RKO (cell line): ENCODE measurements around the gene FBXW5.

Experiments
- DNase-seq: peaks from one replicate; pipeline ENCODE4 v3.0.0-alpha.2; 2016; ENCODE audit warnings: low spot score

Gene FBXW5

DNA sequence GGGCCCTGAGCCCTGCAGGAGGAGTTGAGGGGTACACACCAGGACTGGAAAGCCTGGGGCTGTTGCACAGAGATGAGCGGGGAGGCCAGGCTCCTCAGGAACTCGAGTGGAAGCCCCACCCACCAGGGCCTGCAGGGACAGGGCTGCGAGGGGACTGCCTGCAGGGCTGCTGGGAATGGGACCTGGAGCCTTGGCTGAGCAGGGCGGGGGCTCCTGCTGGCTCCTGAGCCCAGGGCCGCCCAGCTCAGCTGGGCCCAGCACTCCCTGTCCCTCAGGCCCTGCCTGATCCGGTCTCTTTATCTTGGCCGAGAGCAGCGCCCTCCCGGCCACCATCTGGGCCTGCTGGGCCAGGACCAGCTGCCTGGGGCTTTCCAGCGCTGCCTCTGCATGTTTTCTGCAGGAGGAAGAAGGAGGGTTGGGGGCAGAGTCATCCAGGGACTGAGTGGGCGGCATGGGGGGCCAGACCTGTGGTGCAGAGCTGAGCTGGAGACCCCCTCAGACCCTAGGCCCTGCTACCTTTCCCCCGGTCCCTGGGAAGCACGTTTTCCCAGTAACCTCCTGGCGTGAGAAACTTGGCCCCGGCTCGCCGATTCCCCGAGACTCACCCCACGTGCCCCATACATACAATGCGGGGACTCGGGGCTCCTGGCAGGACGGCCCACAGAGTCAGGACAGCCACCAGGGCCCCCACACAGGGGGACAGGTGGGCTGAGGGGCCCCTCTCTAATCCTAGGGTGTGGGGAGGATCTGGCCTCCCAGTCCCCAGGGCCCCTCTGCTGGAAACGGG, 16.9 kb upstream of the FBXW5 start:
- no peak for DNase-seq

DNA sequence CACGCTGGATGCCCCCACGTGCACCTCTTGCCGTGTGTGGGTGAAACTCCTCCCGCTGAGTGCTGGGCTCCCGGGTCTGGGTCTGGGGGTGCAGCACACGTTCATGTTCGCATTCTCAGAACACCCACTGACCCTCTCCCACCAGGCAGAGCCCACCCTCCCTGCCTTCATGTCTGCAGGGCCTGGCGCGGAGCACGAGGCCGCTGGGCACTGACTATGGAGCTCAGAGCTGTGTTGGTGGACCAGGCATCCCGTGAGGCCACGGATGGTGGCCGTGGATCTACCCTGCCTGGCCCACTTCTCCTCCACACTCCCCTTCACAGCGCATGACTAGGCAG, 16.4 kb upstream of the FBXW5 start:
- DNase-seq = no peak

DNA sequence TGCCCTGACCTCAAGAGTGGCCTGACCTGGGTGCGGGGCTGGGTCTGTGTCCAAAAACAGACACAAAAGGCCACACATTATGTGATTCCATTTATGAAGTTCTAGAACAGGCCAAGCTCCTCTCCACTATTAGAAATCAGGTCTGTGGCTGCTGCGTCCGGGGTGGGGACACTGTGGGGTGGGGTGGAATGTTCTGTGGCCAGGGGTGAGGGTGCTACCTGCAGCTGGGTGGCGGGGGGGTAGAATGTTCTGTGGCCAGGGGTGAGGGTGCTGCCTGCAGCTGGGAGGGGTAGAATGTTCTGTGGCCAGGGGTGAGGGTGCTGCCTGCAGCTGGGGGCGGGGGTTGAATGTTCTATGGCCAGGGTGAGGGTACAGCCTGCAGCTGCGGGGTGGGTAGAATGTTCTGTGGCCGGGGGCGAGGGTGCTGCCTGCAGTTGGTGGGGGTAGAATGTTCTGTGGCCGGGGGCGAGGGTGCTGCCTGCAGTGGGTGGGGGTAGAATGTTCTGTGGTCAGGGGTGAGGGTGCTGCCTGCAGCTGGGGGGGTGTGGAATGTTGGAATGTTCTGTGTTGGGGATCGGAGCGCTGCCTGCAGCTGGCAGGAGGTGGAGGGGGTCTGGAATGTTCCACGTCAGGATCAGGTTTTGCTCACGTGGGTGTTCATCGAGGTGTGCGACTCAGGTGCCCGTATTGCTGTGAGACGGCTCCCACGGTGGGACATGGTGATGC, 15.8 kb upstream of the FBXW5 start:
- DNase-seq = no peak

DNA sequence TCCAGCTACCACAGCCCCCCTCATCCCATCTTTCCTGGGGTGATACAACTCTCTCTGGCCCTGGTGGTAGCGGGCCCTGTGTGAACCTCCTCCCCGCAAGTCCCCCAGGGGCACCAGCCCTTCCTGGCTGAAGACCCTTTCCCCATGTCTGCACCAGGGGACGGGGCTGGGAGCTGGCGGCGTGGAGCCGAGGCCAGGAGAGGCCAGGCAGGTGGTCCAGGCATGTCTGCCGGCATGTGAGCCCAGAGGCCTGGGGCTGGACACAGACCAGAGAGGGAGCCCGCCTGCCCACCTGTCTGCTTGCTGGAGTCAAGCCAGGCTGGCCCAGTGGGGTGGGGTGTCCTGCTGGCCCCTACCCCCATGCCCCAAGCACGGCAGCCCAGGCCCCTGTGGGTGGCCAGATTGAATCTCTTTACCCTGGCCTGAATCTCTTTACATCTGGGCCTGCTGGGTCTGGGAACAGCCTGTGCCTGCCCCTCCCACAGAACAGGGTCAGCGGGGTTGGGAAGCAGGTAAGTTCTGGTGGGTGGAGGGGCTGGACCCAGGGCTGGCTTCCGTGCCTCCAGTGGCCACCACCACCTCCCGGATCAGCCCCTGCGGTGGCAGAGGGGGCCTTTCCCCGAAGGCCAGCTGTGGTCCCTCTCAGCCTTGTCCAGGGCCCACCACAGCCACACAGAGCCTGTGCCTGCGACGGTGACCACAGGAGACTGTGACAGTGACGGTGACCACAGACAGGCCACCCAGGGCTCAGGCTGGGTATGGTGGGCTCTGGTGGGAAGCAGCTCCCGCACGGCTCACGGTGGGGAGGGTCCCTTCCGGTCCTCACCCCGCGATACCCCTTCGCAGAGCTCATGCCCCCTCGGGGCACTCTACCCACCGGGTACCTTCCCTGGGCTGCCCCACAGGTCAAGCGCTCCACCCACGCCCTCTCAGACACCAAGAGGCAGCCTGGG, 14.6 kb upstream of the FBXW5 start:
- DNase-seq = no peak

DNA sequence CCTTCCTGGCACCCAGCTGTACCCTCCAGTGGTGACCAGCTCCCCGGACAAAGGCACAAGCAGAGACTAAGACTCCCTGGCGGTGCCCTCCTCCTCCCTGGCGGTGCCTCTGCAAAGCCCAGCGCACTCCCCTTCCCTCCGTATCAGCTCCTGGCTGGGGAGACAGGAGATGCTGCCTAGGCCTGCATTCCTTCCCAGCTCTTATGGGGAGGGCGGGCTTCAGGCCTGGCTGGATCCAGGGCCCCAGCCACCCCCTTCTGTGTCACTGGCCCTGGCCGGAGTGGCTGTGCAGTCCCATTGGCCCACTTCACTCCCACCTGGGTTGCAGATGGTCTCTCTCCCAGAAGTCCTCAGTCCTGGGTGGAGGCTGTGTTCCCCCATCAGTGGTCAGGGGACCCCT, 13.9 kb upstream of the FBXW5 start:
- no peak for DNase-seq

DNA sequence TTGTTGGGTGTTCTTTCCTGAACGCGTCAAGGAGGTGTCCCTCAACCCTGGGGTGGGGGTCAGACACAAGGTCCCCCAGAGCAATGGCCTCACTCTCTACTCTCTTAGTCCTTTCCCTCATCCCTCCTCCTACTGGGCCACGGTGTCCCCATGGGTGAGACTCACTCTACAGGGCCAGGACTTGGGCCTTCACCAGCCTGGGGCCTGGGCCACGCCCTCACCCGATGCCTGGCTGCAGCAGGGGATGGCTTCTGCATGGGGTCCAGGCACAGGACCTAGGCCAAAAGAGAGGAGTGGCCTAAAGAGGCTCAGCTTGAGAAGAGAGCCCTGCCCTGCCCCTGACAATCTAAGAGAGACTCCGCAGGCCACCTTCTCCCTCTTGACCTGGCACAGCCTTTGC, 13.4 kb upstream of the FBXW5 start:
- DNase-seq = no peak

DNA sequence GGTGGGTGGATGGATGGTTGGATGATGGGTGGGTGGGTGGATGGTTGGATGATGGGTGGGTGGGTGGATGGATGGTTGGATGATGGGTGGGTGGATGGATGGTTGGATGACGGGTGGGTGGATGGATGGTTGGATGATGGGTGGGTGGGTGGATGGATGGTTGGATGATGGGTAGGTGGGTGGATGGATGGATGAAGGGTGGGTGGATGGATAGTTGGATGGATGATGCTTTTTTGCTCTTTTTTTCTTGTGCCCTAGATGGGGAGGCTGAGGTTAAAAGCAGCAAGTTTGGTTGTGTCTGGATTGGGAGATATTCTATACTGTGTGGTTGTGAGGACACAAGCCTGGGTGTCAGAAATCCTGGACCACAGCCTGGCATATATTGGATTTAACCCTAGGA, 12.9 kb upstream of the FBXW5 start:
- DNase-seq = no peak

DNA sequence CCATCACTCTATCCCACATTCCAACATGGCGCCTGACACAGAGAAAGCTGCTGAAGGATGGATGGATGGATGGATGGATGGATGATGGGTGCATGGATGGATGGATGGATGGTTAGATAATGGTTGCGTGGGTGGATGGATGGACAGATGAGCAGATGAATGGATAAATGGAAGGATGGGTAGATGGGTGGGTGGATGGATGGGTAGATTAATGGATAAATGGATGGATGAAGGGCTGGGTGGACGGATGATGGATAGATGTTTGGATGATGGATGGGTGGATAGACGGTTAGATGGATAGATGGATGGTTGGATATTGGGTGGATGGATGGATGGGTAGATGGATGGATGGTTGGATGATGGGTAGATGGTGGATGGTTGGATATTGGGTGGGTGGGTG, 12.1 kb upstream of the FBXW5 start:
- no peak for DNase-seq

DNA sequence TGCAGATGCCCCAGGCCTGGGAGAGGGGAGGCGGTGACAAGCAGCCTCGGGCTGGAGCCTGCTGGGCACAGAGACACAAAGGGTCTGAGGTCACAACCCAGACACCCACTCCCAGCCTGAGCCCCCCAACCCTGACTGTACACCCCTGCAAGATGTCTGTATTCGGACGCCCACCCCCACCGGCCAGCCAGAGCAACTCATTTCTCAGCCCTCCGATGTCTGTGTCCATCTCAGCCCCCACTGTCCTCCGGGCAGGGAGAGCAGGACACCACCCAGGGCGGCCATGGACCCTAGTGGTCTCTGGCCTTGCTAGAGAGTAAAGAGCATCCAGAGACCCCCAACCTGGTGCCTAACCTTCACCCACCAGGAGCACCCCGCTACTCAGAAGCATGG, 11.4 kb upstream of the FBXW5 start:
- DNase-seq = no peak

DNA sequence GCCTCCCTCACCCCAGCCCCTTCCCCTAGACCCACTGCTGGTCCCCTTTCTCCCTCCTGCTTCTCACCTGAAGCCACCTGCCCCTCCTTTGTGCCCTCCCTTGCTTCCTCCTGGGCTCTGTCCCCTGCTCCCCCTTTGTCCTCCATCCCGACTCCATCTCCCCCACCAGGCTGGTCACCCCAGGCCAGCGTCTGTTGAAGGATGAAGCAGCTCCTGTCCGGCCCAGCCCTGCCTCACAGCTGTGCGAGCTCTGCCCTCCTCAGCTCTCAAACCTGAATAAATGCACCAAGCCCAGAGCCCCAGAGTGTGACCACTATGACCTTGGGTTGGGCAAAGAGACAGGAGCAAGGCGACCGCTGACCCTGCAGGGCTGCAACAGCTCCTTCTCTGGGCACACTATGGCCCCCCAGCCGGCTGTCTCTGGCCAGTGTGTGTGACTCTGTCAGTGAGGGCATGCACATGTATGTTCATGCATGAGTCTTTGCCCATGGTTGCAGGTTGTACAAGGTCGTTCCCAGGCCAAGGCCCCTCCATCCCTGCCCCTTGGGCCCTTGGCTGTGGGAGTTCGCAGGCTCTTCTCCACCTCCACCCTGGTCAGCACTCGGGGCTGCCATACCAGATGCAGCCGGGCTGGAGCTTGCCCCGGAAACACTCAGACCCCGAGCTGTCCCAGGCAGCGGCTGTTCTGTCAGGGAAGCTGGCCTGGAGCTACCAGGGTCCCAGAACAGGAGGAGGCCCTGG, 10.8 kb upstream of the FBXW5 start:
- DNase-seq = no peak

DNA sequence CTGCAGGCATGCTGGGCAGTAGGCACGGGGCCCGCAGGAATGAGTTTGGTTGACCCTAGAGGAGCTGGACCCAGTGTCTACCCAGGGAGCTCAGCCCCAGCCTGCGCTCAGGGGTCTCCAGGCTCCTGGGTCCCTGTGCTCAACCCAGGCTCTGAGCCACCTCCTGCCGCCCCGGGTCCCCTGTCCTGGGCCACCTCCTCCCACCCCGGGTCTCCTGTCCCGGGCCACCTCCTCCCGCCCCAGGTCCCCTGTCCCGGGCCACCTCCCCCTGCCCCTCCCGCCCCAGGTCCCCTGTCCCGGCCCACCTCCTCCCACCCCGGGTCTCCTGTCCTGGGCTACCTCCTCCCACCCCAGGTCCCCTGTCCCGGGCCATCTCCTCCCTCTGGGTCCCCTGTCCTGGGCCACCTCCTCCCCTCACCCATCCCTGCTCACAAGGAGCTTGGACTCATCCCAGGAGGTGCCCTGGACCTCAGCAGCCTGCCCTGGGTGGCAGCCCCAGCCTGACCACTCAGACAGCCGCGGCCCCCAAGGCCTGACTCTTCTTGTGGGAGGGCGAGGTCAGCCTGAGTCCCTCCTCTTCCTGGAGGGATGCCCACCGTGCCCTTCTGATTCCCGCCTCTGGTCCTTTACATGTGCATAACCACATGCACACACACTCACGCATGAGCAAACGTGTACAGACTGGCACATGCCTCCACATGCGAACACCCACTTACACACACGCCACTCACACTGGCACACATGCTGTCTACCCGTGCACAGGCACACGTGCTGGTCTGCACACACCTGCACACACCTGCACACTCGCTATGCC, 9.9 kb upstream of the FBXW5 start:
- DNase-seq = no peak

DNA sequence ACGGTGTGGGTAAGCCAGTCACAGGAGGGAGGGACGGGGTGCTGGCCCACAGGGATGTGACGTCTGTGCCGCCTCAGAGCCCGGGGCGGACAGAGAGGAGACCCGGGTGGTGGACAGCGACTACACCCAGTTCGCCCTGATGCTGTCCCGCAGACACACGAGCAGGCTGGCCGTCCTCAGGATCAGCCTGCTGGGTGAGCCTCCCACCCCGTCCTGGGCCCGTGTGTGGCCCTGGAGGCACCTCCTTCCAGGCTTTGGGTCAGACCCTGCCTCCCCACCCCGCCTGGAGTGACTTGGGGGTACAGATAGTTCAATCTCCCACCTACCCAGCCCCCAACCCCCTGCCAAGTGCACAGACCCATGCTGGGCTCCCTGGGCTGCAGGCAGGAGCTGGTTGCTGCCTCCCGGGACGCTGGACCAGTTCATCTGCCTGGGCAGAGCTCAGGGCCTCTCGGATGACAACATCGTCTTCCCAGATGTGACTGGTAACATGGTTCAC, 9.3 kb upstream of the FBXW5 start:
- DNase-seq = no peak

DNA sequence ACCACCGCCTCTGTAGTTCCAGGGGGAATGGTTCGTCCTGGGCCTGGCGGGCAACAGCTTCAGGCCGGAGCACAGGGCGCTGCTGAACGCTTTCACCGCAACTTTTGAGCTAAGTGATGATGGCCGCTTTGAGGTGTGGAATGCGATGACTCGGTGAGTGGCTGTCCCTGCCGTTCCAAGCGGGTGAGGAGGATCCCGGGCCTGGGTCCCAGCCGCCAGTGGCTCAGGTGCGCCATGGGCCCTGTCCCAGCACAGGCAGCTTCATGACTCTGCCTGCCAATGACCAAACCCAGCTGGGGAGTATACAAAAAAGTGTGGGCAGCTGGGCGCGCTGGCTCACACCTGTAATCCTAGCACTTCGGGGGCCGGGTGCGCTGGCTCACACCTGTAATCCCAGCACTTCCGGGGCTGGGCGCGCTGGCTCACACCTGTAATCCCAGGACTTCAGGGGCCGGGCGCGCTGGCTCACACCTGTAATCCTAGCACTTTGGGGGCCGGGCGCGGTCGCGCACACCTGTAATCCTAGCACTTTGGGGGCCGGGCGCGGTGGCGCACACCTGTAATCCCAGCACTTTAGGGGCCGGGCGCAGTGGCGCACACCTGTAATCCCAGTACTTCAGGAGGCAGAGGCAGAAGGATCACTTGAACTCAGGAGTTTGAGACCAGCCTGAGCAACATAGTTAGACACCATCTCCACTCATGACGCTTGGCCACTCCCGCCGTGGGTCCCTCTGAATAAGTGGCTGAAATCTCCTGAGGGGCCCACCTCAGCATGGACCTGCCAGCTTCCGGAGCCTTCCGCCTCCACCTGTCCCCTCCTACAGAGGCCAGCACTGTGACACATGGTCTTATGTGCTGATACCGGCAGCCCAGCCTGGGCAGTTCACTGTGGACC, 8.6 kb upstream of the FBXW5 start:
- no peak for DNase-seq

DNA sequence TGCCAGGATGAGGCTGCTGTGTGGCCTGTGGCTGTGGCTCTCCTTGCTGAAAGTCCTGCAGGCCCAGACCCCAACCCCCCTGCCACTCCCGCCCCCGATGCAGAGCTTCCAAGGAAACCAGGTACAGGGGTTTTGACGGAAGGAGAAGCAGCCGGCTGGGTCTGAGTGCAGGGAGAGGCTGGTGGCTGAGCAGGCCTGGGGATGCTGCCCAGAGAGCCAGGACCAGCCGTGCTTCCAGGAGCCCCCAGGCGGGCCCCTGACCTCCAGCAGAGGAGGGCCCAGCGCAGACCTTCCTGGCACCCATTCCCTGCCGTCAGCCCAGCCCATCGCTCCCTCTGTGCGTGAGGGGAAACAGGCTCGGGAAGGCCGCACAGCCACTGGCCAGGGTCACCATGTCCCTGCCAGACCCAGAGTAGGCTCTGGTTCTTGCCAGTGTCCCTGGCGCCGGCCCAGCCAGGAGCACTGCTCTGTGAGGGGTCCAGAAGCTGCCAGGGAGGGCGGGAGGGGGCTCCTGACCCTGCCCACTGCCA, 7.8 kb upstream of the FBXW5 start:
- DNase-seq = no peak

DNA sequence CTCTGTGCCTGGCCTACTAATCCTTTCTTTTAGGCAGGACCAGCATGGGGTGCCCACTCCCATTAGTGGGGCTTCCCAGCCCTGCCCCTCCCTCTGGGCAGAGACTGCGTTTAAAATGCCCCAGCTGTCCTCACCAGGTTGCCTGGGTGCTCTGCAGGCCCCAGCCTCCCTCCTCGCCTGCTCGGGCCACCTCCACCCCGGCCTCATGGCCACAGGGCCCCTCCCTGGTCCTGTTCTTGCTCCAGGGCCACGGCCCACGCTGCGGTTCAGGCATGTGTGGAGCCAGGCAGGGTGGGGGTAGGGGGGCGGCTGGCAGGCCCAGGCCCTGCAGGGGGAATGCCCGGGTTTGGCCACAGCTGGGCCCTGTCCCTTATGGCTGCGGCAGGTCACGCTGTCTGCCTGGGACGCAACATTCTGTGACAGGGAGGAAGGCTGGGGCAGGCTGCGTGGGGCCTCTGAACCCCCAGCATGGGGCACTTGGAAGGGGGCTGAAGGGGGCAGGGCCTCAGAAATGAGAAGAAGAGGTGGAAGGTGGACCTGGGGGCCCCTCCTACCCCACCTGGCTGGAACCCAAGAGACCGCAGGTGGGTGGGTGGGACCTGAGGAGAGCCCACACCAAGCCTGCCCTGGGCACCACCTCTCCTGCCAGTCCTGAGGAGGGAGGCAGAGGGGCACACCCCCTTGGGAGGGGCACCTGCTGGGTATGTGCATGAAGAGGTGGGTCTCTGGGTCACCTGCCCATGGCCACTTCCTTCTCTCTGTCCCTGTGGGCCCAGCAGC, 7.2 kb upstream of the FBXW5 start, which contains the start of gene LCN12:
Gene LCN12, plus strand, starts transcription at position 733 of the 780 bp plus-strand sequence. CDS start 55 bp downstream, outside the sequence.
- DNase-seq = no peak

DNA sequence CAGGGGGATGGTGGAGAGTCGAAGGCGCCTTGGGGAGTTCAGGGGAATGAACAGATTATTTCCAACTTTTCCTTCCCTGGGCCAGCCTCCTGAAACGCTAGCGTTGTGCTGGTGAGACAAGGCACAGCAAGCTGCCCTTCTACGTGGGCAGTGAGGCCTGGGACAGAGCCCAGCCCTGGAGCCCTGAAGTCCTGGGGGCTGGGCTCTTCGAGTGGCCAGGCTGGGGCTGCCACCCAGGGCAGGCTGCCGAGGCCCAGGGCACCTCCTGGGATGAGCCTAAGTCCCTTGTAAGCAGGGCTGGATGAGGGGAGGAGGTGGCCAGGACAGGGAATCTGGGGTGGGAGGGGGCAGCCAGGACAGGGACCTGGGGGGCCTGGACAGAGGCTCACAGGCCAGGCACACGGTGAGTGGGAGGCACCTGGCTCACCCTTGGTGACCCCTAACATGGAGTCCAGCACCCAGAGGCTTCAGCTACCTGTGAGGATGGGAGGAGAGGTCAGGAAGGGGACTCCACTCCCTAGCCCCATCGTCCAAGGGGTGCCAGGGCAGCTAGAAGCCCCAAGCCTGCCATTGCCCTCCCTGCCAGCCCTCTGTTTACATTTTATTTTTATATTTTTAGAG, 6.2 kb upstream of the FBXW5 start:
- DNase-seq = peak; percentile 36

DNA sequence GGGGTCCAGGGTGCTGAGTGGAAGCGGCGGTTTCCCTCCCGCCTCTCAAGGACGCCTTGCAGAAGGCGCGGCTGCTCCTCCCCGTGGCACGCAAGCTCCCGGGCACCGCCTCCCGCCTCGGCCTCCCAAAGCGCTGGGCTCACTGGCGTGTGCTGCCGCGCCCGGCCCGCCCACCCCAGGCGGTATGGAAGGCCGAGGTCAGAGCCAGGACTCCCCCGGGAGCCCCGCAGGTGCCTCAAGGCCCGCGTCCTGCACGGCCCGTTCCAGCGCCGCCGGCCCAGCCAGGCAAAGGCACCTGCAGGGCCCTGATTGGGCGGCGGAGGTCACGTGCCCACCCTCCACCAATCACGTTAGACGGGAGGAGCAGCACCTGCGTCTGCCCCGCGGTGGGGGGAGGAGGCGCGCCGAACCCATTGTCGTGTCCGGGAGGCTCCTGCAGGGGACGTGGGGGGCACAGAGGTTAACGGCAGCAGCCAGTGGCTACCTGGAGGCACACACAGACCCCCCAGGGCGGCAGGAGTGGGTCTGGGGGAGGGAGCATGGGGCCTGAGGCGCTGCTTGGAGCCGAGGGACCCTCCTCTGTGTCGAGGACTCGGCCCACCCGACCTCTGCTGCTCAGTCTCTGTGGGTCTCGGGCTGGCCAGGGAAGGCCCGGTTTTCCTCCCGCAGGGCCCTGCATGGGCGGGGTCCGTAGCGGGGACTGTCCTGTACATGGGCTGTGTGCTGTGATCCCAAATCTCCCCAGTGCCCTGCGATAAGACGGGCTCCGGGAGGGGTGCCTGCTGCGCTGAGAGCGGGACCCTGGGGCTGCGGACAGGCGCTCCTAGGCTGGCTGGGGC, 5.5 kb upstream of the FBXW5 start:
- DNase-seq = peak; percentile 93
